OCI-LY3 (cell line): Measurements from ENCODE around the gene SUCLG2.
"Not testable (repeated sequence)": the region's sequence is repeated elsewhere in the genome, so short reads cannot be mapped to it uniquely, and the experiment has no call there.

ENCODE experiments used
- H2AFZ ChIP-seq: fragments of 200-600, 300-600 bp; shearing (Covaris generic); 2 replicates; pipeline ENCODE4 v1.6.0; 2014; ENCODE audit warnings: antibody characterized with exemption, low read depth, low read length
- H3K27ac ChIP-seq: fragments of 200-600, 300-600 bp; sonication (generic); 2 replicates; pipeline ENCODE4 v1.5.1; 2014; ENCODE audit warnings: mild to moderate bottlenecking, low read length, moderate library complexity, mixed read lengths
- H3K27me3 ChIP-seq: fragments of 200-600, 300-600 bp; sonication (generic); 2 replicates; pipeline ENCODE4 v1.6.1; 2014; ENCODE audit warnings: low read depth, low read length, mixed read lengths
- H3K36me3 ChIP-seq: fragments of 200-600, 300-600 bp; sonication (generic); replicated peaks from 2 replicates; pipeline ENCODE3; 2014; ENCODE audit warnings: low read depth, low read length, mixed read lengths
- H3K4me1 ChIP-seq: fragments of 300-600, 200-600 bp; sonication (generic); 2 replicates; pipeline ENCODE4 v1.6.1; 2014; ENCODE audit warnings: low read length, mixed read lengths
- H3K4me2 ChIP-seq: fragments of 200-600, 300-600 bp; sonication (generic); 2 replicates; pipeline ENCODE4 v1.6.1; 2014; ENCODE audit warnings: low read length, mixed read lengths
- H3K4me3 ChIP-seq: fragments of 300-600, 200-600 bp; sonication (generic); 2 replicates; pipeline ENCODE4 v1.5.1; 2014; ENCODE audit warnings: antibody characterized with exemption, mild to moderate bottlenecking, low read length, moderate library complexity
- H3K79me2 ChIP-seq: fragments of 300-600, 200-600 bp; shearing (Covaris generic); 2 replicates; pipeline ENCODE4 v1.6.1; 2014; ENCODE audit warnings: mild to moderate bottlenecking, low read length, mixed read lengths
- H3K9ac ChIP-seq: fragments of 300-600, 200-600 bp; shearing (Covaris generic); 2 replicates; pipeline ENCODE4 v1.6.0; 2014; ENCODE audit warnings: mild to moderate bottlenecking, low read length, moderate library complexity
- H3K9me3 ChIP-seq: fragments of 200-600, 300-600 bp; shearing (Covaris generic); 2 replicates; pipeline ENCODE4 v1.6.1; 2014; ENCODE audit warnings: low read length, mixed read lengths; ENCODE audit not compliant: insufficient read depth
- H4K20me1 ChIP-seq: fragments of 200-600, 300-600 bp; sonication (generic); 2 replicates; pipeline ENCODE4 v1.6.1; 2016; ENCODE audit warnings: low read length, mixed read lengths; ENCODE audit not compliant: insufficient read depth
- CTCF ChIP-seq: fragments of 200-600, 300-600 bp; sonication (generic); IDR thresholded peaks from 2 replicates; pipeline ENCODE4 v1.5.1; 2014; ENCODE audit warnings: antibody characterized with exemption, low read length, low read depth
- EZH2phosphoT487 ChIP-seq: fragments of 200-600 bp; shearing (Covaris generic); IDR thresholded peaks from 2 replicates; pipeline ENCODE4 v1.6.1; 2018; ENCODE audit warnings: antibody characterized with exemption, mixed run types, low read depth

SUCLG2 gene

GRCh38 chr3:67587811-67588210 lies 66.6 kb downstream of the SUCLG2 start:
- H2AFZ ChIP-seq, result no peak overlapping the region
- no peak overlapping the region for H3K4me2 ChIP-seq
- TF ChIP-seq CTCF, result no peak
- TF ChIP-seq EZH2phosphoT487, result no peak
- peaks cover 16% of the 10 kb centered on the region for H3K36me3 ChIP-seq
- H4K20me1 ChIP-seq, result peaks cover 53% of the 10 kb centered on the region
- H3K4me1 ChIP-seq, result no peaks in the 10 kb centered on the region
- no peak overlapping the region for H3K27ac ChIP-seq
- no peak overlapping the region for H3K4me3 ChIP-seq
- H3K9ac ChIP-seq, result no peak overlapping the region
- H3K9me3 ChIP-seq, result no peaks in the 10 kb centered on the region
- H3K27me3 ChIP-seq, result no peaks in the 10 kb centered on the region
- peaks cover 42% of the 10 kb centered on the region for H3K79me2 ChIP-seq

GRCh38 chr3:67587301-67587700 lies 67.1 kb downstream of the SUCLG2 start:
- H3K4me3 ChIP-seq, result no peak overlapping the region
- peaks cover 39% of the 10 kb centered on the region for H3K79me2 ChIP-seq
- peaks cover 16% of the 10 kb centered on the region for H3K36me3 ChIP-seq
- H2AFZ ChIP-seq, result no peak overlapping the region
- no peak overlapping the region for H3K9ac ChIP-seq
- H3K4me2 ChIP-seq, result no peak overlapping the region
- no peaks in the 10 kb centered on the region for H3K27me3 ChIP-seq
- no peak for TF ChIP-seq EZH2phosphoT487
- H3K27ac ChIP-seq, result no peak overlapping the region
- no peaks in the 10 kb centered on the region for H3K4me1 ChIP-seq
- H3K9me3 ChIP-seq, result no peaks in the 10 kb centered on the region
- H4K20me1 ChIP-seq, result peaks cover 51% of the 10 kb centered on the region

DNA sequence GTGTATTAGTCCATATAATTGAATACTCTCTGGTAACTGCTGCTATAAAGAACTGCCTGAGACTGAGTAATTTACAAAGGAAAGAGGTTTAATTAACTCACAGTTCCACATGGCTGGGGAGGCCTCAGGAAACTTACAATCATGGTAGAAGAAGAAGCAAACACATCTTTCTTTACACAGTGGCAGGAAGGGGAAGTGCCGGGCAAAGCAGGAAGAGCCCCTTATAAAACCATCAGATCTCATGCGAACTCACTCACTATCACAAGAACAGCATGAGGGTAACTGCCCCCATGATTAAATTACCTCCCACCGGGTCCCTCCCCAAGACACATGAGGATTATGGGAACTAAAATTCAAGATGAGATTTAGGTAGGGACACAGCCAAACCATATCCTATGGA lies 69.8 kb downstream of the SUCLG2 start:
- H3K4me2 ChIP-seq, H3K4me3 ChIP-seq, H2AFZ ChIP-seq, H3K27me3 ChIP-seq, H3K9ac ChIP-seq, H3K27ac ChIP-seq, H3K9me3 ChIP-seq, H3K4me1 ChIP-seq: not testable (repeated sequence)
- H3K36me3 ChIP-seq, result peaks cover 21% of the 10 kb centered on the region
- H4K20me1 ChIP-seq, result peaks cover 60% of the 10 kb centered on the region
- peaks cover 34% of the 10 kb centered on the region for H3K79me2 ChIP-seq

DNA sequence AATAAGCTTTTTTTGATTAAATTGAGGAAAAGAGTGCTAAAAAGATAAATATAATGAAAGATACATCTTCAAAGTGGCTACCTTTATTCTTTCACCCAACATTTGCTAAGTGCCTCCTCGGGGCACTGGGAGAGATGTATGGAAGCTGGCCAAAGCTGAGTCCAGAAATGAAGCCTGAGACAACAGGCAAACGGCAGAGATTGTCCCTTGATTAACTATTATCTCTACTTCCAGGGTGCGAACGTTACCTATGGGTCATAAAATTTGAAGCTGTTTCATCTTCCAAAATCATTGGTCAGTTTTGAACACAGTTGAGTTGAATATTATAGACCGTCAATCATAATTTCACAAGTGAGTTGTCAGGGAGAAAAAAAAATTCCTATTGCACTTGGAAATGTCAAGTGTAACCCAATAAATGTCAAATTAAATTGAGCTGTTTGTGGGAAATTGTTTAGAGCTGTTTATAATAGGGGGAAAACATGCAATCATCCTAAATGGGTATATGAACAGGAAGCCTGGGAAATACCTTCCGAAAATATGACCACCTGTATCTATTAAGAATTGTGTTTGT lies 73.9 kb downstream of the SUCLG2 start:
- Histone ChIP-seq H3K9me3 (no peaks in the 10 kb centered on the region), H4K20me1 (peaks cover 41% of the 10 kb centered on the region), H3K4me3 (no peak overlapping the region), H3K27me3 (no peaks in the 10 kb centered on the region), H3K79me2 (peaks cover 17% of the 10 kb centered on the region), H3K27ac (no peak overlapping the region), H2AFZ (no peak overlapping the region), H3K36me3 (peaks cover 17% of the 10 kb centered on the region), H3K4me2 (no peak overlapping the region), H3K4me1 (no peaks in the 10 kb centered on the region), H3K9ac (no peak overlapping the region)
- TF ChIP-seq EZH2phosphoT487, result no peak
- TF ChIP-seq CTCF, result no peak

GRCh38 chr3:67578416-67578815 lies 76.0 kb downstream of the SUCLG2 start:
- TF ChIP-seq EZH2phosphoT487 (no peak), CTCF (no peak)
- Histone ChIP-seq H3K9me3 (no peaks in the 10 kb centered on the region), H4K20me1 (peaks cover 27% of the 10 kb centered on the region), H2AFZ (no peak overlapping the region), H3K4me2 (no peak overlapping the region), H3K79me2 (peaks cover 6% of the 10 kb centered on the region), H3K27ac (no peak overlapping the region), H3K9ac (no peak overlapping the region), H3K36me3 (peaks cover 30% of the 10 kb centered on the region), H3K4me1 (no peaks in the 10 kb centered on the region), H3K27me3 (no peaks in the 10 kb centered on the region), H3K4me3 (no peak overlapping the region)
